ENCODE data around the gene CNKSR3. TPM values are rescaled to one million over a fixed set of nuclear protein-coding genes. Genes with fewer than 3 reads are reported as not detected.

The CNKSR3 gene
- total and polyA plus RNA-seq, 2 of the 8 experiments (the other 6 are each of a cell fraction or from before 2014, with no cell fraction given): 1.2 to 6.2 TPM

- Histone ChIP-seq H3K9me3 (ENCODE audit: insufficient read depth in 2 of 2, low read depth in 1 of 2, low read length in 1 of 2) (no peaks in the 10 kb centered on the region; a peak in 1 of 4 replicates), H3K18ac (ENCODE audit: extremely low read depth, low read length) (no peak overlapping the region), H2BK15ac (ENCODE audit: low read length) (no peak overlapping the region), H3K9ac (replicated peaks in 1 of 4; ENCODE audit: extremely low read depth in 1 of 4, low read depth in 3 of 4, low read length in 3 of 4) (no peak overlapping the region), H3K27me3 (replicated peaks in 1 of 4; ENCODE audit: control insufficient read depth in 3 of 4, extremely low read depth in 1 of 4, insufficient read depth in 3 of 4, low read length in 3 of 4) (peaks cover 21 to 57% (median 46%) of the 10 kb centered on the region in 4 experiments), H4K20me1 (replicated peaks in 1 of 2; ENCODE audit: control insufficient read depth in 1 of 2, insufficient read depth in 2 of 2, low read length in 2 of 2) (peaks cover 4 to 26% of the 10 kb centered on the region in 2 experiments), H4K8ac (ENCODE audit: extremely low read depth, insufficient read depth, low read length) (no peak overlapping the region), H2AFZ (ENCODE audit: low read length) (no peak overlapping the region), H2BK20ac (ENCODE audit: low read length) (no peak overlapping the region), H3K4me3 (ENCODE audit: extremely low read depth in 1 of 4, insufficient read depth in 2 of 4, low read depth in 3 of 4, low read length in 4 of 4) (no peak overlapping the region), H3K14ac (ENCODE audit: insufficient read length) (no peak overlapping the region), H3K79me1 (ENCODE audit: low read depth, low read length) (no peaks in the 10 kb centered on the region), H3K4ac (replicated peaks; ENCODE audit: insufficient read length, low read depth, low read length) (no peak overlapping the region), H4K5ac (ENCODE audit: insufficient read length, low read depth, low read length) (no peak overlapping the region), H3K36me3 (ENCODE audit: control insufficient read depth in 2 of 4, insufficient read depth in 4 of 4, low read length in 3 of 4) (peaks cover 0 to 4% (median 1%) of the 10 kb centered on the region in 4 experiments; a peak in 2 of 8 replicates), H4K91ac (replicated peaks; ENCODE audit: insufficient read length, low read length) (no peak overlapping the region), H3K23ac (ENCODE audit: insufficient read length) (no peak overlapping the region), H2BK120ac (replicated peaks; ENCODE audit: low read depth, low read length) (no peak overlapping the region), H3K27ac (ENCODE audit: low read depth, low read length) (no peak overlapping the region), H3K4me2 (ENCODE audit: insufficient read depth in 1 of 2, low read depth in 2 of 2, low read length in 2 of 2) (no peak overlapping the region), H2BK5ac (ENCODE audit: low read depth, low read length) (no peak overlapping the region), H3K79me2 (ENCODE audit: control insufficient read depth in 1 of 2, insufficient read depth in 2 of 2, low read length in 2 of 2) (peaks cover 0 to 14% of the 10 kb centered on the region in 2 experiments; a peak in 3 of 4 replicates), H3K56ac (replicated peaks; ENCODE audit: insufficient read length, low read depth, low read length) (no peak overlapping the region), H3K23me2 (ENCODE audit: low read depth, low read length) (peaks cover 10% of the 10 kb centered on the region), H2AK5ac (ENCODE audit: low read depth, low read length) (no peak overlapping the region), H2BK12ac (ENCODE audit: low read depth, low read length) (no peak overlapping the region), H3K4me1 (replicated peaks in 1 of 4; ENCODE audit: control insufficient read depth in 3 of 4, insufficient read depth in 4 of 4, low read length in 3 of 4) (peaks cover 1 to 13% (median 4%) of the 10 kb centered on the region in 4 experiments; a peak in 6 of 7 replicates)
- POLR2A ChIA-PET (ENCODE audit: partially characterized antibody): no interaction called here
- CTCF ChIA-PET (ENCODE audit: partially characterized antibody): interaction anchor here (1.1 to 5.9 kb wide), 3 partner anchors 7 to 154 kb away, joined by 3 to 45 read pairs (median 3); no protein-coding TSS in a partner anchor
- TF ChIP-seq SP4 (IDR thresholded peaks at IDR 0.05; ENCODE audit: low read length) (no peak), CEBPB (IDR thresholded peaks at IDR 0.05; ENCODE audit: low read depth, low read length) (no peak), JUND (IDR thresholded peaks at IDR 0.05; ENCODE audit: low read length) (no peak), HDAC2 (IDR thresholded peaks at IDR 0.05; ENCODE audit: borderline replicate concordance in 1 of 2, low read depth in 2 of 2, low read length in 2 of 2) (no peak), POLR2AphosphoS5 (IDR thresholded peaks at IDR 0.05; ENCODE audit: low read depth, low read length) (no peak), GABPA (IDR thresholded peaks at IDR 0.05; ENCODE audit: borderline replicate concordance, insufficient read depth, low read length) (no peak), RAD21 (IDR thresholded peaks at IDR 0.05 in 1 of 2, conservative IDR thresholded peaks at IDR 0.05 in 1 of 2; ENCODE audit: low read depth in 2 of 2, low read length in 2 of 2) (no peak), CBX5 (IDR thresholded peaks at IDR 0.05; ENCODE audit: low read depth, low read length) (no peak), SIRT6 (IDR thresholded peaks at IDR 0.05; ENCODE audit: low read length) (no peak)
- FAIRE-seq: no peak
- WGBS, 2 experiments (ENCODE audit: extremely low coverage in 1 of 2, insufficient coverage in 1 of 2, insufficient read length in 1 of 2, insufficient replicate concordance in 2 of 2, low coverage in 1 of 2, low lambda C conversion rate in 2 of 2, missing lambda C conversion rate in 1 of 2): 85% methylated on average over 9 of the region's 9 CpGs; no CpG with 5 or more reads in 1 of the 2 experiments
- no peak for DNase-seq (ENCODE audit: low read depth in 1 of 2, low spot score in 2 of 2)
Measured at GRCh38 chr6:154506582-154506981, 3.9 kb downstream of the CNKSR3 start.
